Activated T-helper 1 cell treated with anti-CD3 and anti-CD28 coated beads, Interleukin-12 subunit alpha, Interleukin-12 subunit beta, Interleukin-2, Interleukin-4 antibody, amounts not matched to agents 30 ng/mL and 10 ng/mL and 1 ng/mL, durations not matched to agents 14 hours and 24 hours and 36 hours (primary cell): ENCODE results near the gene JKAMP. TPM values are rescaled to one million over a fixed set of nuclear protein-coding genes. Genes with fewer than 3 reads are reported as not detected.

Experiments used
- DNase-seq: peaks from one replicate; pipeline ENCODE4 v3.0.0; 2021; ENCODE audit warnings: low spot score
- H3K27ac Mint-ChIP-seq: one replicate; pipeline ENCODE4 v1.8.0; 2021; ENCODE audit warnings: mild to moderate bottlenecking, mixed read lengths
- H3K27me3 Mint-ChIP-seq: one replicate; pipeline ENCODE4 v1.8.0; 2022; ENCODE audit warnings: mild to moderate bottlenecking, moderate library complexity, mixed read lengths; ENCODE audit not compliant: insufficient read depth
- H3K36me3 Mint-ChIP-seq: one replicate; pipeline ENCODE4 v1.8.0; 2021; ENCODE audit warnings: low read depth, mixed read lengths
- H3K4me1 Mint-ChIP-seq: one replicate; pipeline ENCODE4 v1.8.0; 2021; ENCODE audit warnings: low read depth, mixed read lengths
- H3K4me3 Mint-ChIP-seq: one replicate; pipeline ENCODE4 v1.8.0; 2021; ENCODE audit warnings: mild to moderate bottlenecking, moderate library complexity, mixed read lengths
- H3K9me3 Mint-ChIP-seq: one replicate; pipeline ENCODE4 v1.8.0; 2021; ENCODE audit warnings: mixed read lengths
- intact Hi-C: fragments of 100-400 bp; cut with micrococcal nuclease; formaldehyde crosslinking; loops from one replicate; pipeline ENCODE4 v1.15.1; 2024
- total RNA-seq: library from RNA; stranded (reverse); gene quantifications from 2 replicates; pipeline ENCODE4 v1.2.3, GENCODE V29; 2022

The JKAMP gene
- total RNA-seq, 1 donor from 2014 or later: 28.8 TPM

DNA sequence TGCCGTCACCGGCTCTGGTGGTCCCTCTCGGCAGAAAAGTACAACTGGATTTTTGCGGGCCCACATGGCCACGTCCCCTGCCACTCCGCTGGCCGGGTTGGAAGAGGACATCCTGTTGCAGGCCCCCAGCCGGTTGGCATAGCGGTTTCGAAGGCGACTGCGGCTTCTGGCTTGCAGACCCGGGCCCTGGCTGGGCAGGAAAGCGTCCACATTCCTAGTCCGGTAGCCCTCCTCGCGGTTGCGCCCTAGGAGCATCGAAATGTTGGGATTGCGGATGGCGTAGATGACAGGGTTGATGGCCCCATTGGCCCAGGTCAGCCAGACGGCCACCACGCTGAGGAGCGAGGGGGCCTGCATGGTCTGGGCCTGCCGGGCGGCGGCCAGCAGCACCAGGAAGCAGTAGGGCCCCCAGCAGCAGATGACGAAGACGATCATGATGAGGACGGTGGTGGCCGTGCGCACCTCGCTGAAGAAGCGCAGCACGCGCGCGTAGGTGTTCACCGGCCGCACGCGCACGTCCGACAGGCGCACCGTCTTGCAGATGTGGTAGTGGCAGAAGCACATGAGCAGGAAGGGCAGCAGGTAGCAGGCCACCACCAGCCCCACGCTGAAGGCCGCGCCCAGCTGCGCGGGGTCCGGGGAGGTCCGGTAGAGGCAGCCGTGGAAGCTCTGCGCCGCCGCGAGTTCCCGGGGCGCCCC is 20.4 kb upstream of the JKAMP start:
- H3K27ac Mint-ChIP-seq: peak overlapping the region; percentile 67

DNA sequence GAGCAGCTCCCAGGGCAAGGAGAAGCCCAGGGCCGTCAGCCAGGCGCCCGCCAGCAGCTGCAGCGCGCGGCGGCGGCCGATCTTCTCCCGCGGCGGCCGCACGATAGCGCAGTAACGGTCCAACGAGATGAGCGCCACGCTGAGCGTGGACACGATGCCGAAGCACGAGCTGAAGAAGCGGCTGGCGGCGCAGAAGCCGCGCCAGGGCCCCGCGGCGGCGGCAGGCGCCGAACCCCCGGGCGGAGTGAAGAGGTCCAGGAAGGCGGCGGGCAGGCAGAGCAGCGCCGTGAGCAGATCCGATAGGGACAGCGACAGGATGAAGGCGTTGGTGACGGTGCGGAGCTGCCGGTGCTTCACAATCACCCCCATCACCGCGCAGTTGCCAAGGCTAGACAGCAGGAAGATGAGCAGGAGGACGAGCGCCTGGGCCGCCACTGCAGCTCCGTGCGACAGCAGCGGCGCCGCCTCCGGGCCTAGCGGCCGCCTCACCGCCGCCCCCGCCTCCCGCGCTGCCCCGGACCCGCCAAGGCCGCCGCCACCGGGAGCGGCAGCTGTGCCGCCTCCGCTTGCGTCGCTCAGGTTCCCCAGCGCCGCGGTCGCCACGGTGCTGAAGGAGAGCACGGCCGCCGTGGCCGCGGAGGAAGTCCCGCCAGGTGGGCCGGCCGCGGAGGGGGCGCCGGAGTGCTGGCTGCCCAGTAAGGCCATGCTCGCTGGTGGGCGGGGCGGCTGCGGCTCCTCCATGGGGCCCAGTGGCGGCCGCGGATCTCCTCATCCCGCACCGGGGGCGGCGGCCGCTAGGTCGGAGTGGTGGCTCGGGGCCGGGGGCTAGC is 19.6 kb upstream of the JKAMP start:
- Mint-ChIP-seq H3K4me1 (no peaks in the 10 kb centered on the region), H3K4me3 (peak overlapping the region; percentile 86), H3K36me3 (peaks cover 1% of the 10 kb centered on the region), H3K27ac (peak overlapping the region; percentile 54), H3K27me3 (peaks cover 10% of the 10 kb centered on the region), H3K9me3 (no peaks in the 10 kb centered on the region)
- intact Hi-C loops: loop anchor here (1.0 kb wide), 2 partner anchors 20 to 276 kb away; partner anchors contain the start of genes DAAM1, JKAMP and L3HYPDH
- DNase-seq: peak; percentile 43

More for the DNA sequence above, 20.4 kb upstream of the JKAMP start:
- H3K4me3 Mint-ChIP-seq: peak overlapping the region; percentile 86
- H3K9me3 Mint-ChIP-seq: no peaks in the 10 kb centered on the region
- no peaks in the 10 kb centered on the region for H3K4me1 Mint-ChIP-seq
- H3K27me3 Mint-ChIP-seq: peaks cover 10% of the 10 kb centered on the region
- peaks cover 1% of the 10 kb centered on the region for H3K36me3 Mint-ChIP-seq
- intact Hi-C loops: loop anchor here (1.0 kb wide), 1 partner anchor 276 kb away; the partner anchor contains the start of gene DAAM1
- no peak for DNase-seq

DNA sequence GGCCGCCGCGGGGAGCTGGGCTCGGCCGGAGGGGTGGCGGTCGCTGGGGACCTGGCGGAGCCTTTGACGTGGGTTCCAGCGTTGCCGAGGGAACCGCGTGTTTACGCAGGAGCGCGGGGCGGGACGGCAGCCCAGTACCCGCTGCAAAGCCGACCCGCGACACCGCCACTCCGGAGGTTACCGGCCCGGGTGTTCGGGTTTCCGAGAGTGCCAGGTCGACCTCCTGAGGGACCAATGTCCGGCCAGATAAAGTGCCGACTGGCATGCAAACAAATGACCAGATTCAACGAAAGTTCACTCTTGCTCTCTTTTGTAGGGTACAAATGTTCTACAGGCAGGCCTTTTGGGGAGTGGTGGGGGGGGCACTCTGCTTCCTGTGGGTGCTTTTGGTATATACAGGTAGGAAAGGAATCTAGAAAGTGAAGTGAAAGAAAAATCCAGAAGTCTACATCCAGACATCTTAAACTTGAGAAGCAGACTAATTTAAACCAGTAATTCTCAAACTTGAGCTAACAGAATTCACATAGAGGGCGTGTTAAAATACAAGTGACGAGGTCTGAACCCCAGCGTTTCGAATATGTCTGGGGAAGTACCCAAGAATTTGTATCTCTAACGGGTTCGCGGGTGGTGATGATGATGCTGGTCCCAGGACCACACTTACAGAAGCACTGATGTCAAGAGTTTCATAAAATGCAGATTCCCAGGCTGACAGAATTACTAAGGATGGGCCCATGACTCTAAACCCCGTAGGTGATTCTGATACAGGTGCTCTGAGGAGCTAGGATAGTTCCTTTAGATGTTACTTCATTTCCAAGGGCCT is 18.8 kb upstream of the JKAMP start, which contains the start of gene GPR135:
Gene GPR135, minus strand, starts transcription at position 65 of the 820 bp plus-strand sequence. CDS start 154 bp downstream, outside the sequence.
- DNase-seq: no peak
- intact Hi-C loops: loop anchor here (1.0 kb wide), 1 partner anchor 19 kb away; the partner anchor contains the start of genes JKAMP and L3HYPDH
- Mint-ChIP-seq H3K27ac (peak within 1 kb of the TSS; percentile 67), H3K9me3 (no peaks in the 10 kb centered on the region), H3K27me3 (peaks cover 8% of the 10 kb centered on the region), H3K4me3 (peak within 1 kb of the TSS; percentile 86), H3K36me3 (peaks cover 1% of the 10 kb centered on the region), H3K4me1 (no peaks in the 10 kb centered on the region)

DNA sequence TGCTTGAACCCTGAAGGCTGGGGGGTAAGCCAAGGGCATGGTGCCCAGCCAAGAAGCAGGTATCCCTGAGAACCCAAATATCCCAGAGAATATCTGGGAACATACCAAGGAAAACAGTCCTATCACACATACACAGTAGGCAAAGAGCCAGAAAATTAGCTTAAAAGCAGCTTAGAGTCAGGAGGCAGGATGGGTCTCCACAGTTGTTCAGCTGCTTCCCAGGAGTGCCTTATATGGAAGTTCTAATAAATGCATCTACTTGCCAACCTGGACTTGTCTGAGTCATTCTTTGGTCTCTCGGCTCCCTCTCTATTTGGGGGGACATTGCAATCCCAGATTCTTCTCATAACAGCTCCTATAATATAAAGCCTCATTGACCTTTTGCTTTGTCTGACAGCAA is 10.1 kb upstream of the JKAMP start:
- Mint-ChIP-seq H3K27ac (no peak overlapping the region), H3K4me1 (no peaks in the 10 kb centered on the region), H3K9me3 (no peaks in the 10 kb centered on the region), H3K36me3 (peaks cover 18% of the 10 kb centered on the region), H3K4me3 (no peak overlapping the region), H3K27me3 (no peaks in the 10 kb centered on the region)
- DNase-seq: no peak
- intact Hi-C loops: no loop called here

DNA sequence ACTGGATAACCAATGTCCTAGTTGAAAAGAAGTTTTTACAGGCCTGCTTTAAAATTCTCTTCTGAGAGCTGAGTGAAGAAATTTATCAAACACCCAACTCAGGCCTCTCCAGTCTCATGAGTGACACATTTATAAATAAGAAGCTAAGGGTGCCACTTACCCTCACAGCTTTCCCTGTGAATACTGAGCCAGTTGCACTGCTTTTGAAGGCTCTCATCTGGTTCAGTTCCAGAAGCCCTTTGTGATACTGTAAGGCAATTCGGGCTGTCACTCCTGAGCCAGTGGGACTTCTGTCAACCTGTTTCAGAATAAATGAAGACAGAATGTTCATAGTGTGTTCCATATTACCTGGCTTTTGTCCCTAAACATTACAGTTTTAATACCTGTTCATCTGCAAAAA is 8.6 kb upstream of the JKAMP start:
- intact Hi-C loops: no loop called here
- H3K27me3 Mint-ChIP-seq: no peaks in the 10 kb centered on the region
- no peak for DNase-seq
- H3K27ac Mint-ChIP-seq: no peak overlapping the region
- peaks cover 9% of the 10 kb centered on the region for H3K4me1 Mint-ChIP-seq
- peaks cover 20% of the 10 kb centered on the region for H3K36me3 Mint-ChIP-seq
- H3K9me3 Mint-ChIP-seq: no peaks in the 10 kb centered on the region
- no peak overlapping the region for H3K4me3 Mint-ChIP-seq

DNA sequence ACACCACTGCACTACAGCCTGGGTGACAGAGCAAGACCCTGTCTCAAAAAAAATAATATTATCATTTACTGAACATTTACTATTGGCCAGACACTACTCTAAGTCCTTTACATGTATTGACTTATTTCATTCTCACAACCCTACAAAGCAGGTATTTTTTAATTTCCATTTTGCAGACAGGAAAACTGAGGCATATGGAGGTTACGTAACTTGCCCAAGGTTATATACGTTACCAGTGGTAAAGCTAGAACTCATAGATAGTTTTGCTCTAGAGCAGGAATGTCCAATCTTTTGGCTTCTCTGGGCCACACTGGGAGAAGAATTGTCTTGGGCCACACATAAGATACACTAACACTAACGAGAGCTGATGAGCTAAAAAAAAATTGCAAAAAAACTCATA is 5.8 kb upstream of the JKAMP start:
- peaks cover 15% of the 10 kb centered on the region for H3K36me3 Mint-ChIP-seq
- H3K27me3 Mint-ChIP-seq: no peaks in the 10 kb centered on the region
- no peak overlapping the region for H3K27ac Mint-ChIP-seq
- intact Hi-C loops: no loop called here
- H3K4me1 Mint-ChIP-seq: peaks cover 35% of the 10 kb centered on the region
- DNase-seq: no peak
- H3K4me3 Mint-ChIP-seq: no peak overlapping the region
- H3K9me3 Mint-ChIP-seq: no peaks in the 10 kb centered on the region

DNA sequence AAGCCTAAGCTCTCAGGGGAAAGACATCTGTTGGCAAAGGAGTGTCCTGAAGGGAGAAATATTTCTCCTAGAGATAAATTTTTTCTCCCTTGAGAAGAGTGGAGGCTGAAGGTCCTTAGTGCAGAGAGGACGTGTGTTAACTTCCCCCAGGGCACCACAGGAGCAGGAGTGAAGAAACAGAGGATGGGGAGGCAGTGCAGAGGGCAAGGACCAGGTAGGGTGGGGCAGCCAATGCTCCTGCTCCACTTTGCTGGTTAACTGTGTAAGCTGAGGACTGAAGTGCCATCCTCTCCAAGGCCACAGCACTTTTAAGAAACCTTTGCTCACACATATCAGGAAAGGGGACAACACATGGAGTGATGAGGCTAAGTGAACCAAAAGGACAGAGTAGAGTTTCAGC is 4.2 kb upstream of the JKAMP start:
- no peak overlapping the region for H3K4me3 Mint-ChIP-seq
- intact Hi-C loops: loop anchor here (5.0 kb wide), 2 partner anchors 203 to 843 kb away; partner anchors contain the start of gene DACT1
- peaks cover 37% of the 10 kb centered on the region for H3K4me1 Mint-ChIP-seq
- H3K9me3 Mint-ChIP-seq: no peaks in the 10 kb centered on the region
- H3K27me3 Mint-ChIP-seq: no peaks in the 10 kb centered on the region
- H3K36me3 Mint-ChIP-seq: peaks cover 13% of the 10 kb centered on the region
- no peak for DNase-seq
- no peak overlapping the region for H3K27ac Mint-ChIP-seq

DNA sequence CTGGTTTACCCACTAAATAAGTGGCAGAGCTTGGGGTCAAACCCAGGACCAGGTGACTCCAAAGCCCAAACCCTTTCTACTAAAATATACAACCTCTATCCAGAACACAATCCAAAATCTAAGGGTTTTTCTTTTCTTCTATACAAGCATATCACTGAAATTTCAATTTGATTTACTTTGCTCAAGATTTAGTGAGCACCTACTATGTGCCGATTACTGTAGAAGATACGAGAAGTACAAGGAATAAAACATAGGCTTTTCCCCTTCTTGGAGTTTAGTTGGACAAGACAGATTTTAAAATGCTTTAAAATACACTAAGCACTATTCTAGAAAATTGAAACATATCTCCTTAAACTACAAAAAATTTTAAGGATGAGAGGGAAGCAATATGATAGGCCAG is 2.9 kb upstream of the JKAMP start:
- DNase-seq: no peak
- peaks cover 11% of the 10 kb centered on the region for H3K36me3 Mint-ChIP-seq
- H3K27me3 Mint-ChIP-seq: no peaks in the 10 kb centered on the region
- intact Hi-C loops: loop anchor here (5.0 kb wide), 2 partner anchors 204 to 844 kb away; partner anchors contain the start of gene DACT1
- H3K27ac Mint-ChIP-seq: no peak overlapping the region
- no peak overlapping the region for H3K4me3 Mint-ChIP-seq
- H3K4me1 Mint-ChIP-seq: peaks cover 49% of the 10 kb centered on the region
- H3K9me3 Mint-ChIP-seq: no peaks in the 10 kb centered on the region

DNA sequence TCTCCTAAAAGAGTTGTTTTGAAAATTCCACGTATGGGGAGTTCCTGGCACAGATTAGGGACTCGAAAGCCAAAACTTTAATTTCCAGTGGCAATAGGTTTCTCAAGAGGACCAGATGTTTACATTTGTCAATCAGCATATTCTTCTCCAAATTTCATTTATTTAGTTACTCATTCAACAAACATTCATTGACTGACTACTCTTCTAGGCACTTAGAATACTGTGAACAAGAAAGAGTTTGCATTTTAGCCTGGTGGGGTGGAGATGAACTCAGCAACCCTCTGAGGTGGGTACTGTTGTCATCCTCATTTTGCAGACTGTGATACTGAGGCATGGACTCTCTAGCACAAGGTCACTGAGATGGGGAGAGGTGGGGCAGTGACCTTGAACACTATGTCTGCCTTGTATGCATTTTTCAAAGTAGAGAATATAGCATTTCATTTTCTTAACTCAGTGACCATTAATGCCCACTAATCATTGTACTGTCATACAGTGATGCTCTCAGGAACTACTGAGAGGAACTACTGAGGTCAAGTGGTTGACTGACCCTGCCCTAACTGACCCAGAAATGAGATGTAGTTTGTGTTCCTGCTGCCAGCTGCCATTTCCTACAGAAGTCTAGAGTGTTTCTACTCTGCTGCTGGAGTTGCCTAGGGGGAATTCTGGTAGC is 2.3 kb upstream of the JKAMP start:
- peaks cover 9% of the 10 kb centered on the region for H3K36me3 Mint-ChIP-seq
- H3K4me3 Mint-ChIP-seq: peak overlapping the region; percentile 94
- H3K27me3 Mint-ChIP-seq: no peaks in the 10 kb centered on the region
- no peak overlapping the region for H3K27ac Mint-ChIP-seq
- H3K9me3 Mint-ChIP-seq: no peaks in the 10 kb centered on the region
- intact Hi-C loops: loop anchor here (5.0 kb wide), 2 partner anchors 205 to 845 kb away; partner anchors contain the start of gene DACT1
- DNase-seq: no peak
- H3K4me1 Mint-ChIP-seq: peaks cover 51% of the 10 kb centered on the region

DNA sequence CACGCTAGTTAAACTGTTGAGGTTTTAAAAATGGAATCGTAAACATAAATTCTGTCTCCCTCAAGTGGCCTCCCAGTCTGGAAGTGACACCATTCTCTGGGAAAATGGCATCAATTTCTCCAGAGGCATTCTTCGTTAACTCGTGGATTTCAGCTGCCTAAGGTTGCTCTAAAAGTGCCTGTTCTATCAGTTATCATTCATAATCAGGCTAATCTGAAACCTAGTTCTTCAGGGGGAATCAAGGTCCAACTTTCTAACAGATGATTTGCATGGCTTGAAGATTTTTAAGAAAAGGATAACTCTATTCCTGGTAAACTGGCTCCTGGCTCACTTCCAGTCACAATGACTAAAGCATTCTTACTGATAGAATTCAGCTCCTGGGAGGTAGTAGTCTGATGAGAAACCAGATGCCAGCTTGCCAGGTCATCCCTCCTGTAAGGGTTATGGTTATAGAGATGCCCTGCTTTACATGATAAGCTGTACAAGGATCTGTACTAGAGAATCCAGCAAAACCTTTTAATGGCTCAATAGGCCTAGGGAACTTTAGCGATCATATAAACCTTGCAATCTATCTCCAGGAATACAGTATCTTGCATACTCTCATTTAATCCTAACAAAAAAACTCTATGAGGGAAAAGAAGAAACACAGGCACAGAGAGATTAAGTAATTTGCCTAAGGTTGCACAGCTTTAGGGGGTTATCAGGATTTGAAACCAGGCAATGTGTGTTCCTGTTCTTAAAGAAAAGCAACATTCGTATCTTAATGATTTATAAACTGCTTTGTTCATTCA is 1.6 kb upstream of the JKAMP start:
- Mint-ChIP-seq H3K27me3 (no peaks in the 10 kb centered on the region), H3K4me1 (peaks cover 51% of the 10 kb centered on the region), H3K27ac (peak overlapping the region; percentile 49), H3K4me3 (peak overlapping the region; percentile 94), H3K36me3 (peaks cover 10% of the 10 kb centered on the region), H3K9me3 (no peaks in the 10 kb centered on the region)
- intact Hi-C loops: loop anchor here (5.0 kb wide), 2 partner anchors 205 to 845 kb away; partner anchors contain the start of gene DACT1
- no peak for DNase-seq

DNA sequence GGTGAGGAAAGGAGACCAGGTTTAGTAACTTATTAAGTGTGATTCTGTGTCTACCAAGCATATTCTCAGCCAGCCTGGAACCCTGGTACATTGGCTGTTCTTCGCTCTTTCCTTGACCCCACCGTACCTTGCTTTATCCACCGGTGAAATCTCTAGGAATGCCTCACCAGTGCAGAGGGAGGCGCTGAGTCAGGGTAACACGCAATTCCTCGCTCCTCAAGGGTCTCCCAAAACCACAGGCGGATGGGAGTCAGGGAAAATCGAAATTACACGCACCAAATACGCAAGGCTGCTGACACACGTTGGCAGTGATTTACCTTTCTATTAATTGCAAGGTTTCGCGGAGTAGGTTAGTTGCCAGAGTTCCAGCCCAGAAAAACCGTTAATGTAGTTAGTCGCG is 954 bp upstream of the JKAMP start:
- no peaks in the 10 kb centered on the region for H3K27me3 Mint-ChIP-seq
- no peaks in the 10 kb centered on the region for H3K9me3 Mint-ChIP-seq
- DNase-seq: no peak
- peaks cover 54% of the 10 kb centered on the region for H3K4me1 Mint-ChIP-seq
- intact Hi-C loops: loop anchor here (5.0 kb wide), 2 partner anchors 206 to 846 kb away; partner anchors contain the start of gene DACT1
- peaks cover 15% of the 10 kb centered on the region for H3K36me3 Mint-ChIP-seq
- peak overlapping the region; percentile 49 for H3K27ac Mint-ChIP-seq
- peak overlapping the region; percentile 94 for H3K4me3 Mint-ChIP-seq
